Esophagus muscularis mucosa (tissue), 4 donors: ENCODE data around the gene UVRAG.

Experiments used
- CTCF ChIP-seq, 3 experiments: fragments of 200-600 bp in 2 of 3; fragments of 450-650 bp in 1 of 3; sonication (generic) in 2 of 3; IDR thresholded peaks; one replicate each; pipeline ENCODE4 v1.5.1; 2017 to 2019; ENCODE audit warnings: antibody characterized with exemption in 3 of 3, mild to moderate bottlenecking in 2 of 3, moderate library complexity in 1 of 3
- EP300 ChIP-seq: sonication (generic); formaldehyde crosslinking; IDR thresholded peaks from one replicate; pipeline ENCODE4 v1.6.1; 2017; ENCODE audit warnings: antibody characterized with exemption
- POLR2A ChIP-seq: fragments of 450-650 bp; IDR thresholded peaks from one replicate; pipeline ENCODE4 v1.6.1; 2017; ENCODE audit warnings: antibody characterized with exemption, moderate library complexity, mild to moderate bottlenecking, low read depth
- POLR2AphosphoS5 ChIP-seq, 2 donors: sonication (generic); formaldehyde crosslinking; IDR thresholded peaks; one replicate each; pipeline ENCODE4 v1.6.1; 2017; ENCODE audit warnings: antibody characterized with exemption in 2 of 2

DNA sequence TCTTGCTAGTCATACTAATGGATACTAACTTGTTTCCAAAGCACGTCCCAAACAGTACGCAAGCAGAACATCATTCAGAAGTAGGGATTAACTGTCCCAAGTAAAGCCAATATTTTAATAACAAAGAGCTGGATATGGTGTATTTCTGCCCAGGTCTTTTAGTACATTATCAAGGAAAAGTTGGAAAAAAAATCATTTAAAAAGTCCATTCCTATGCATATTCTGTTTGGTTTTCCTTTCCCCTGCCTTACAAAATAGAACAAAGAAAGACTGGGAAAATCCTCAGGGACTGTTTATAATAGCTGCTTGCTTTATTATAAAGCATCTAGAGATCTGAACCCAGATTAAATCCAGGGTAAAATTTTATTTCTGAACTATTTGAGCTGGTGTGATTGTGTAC is 83.9 kb downstream of the UVRAG start:
- TF ChIP-seq CTCF (IDR thresholded peaks at IDR 0.05) (no peak), POLR2A (no peak), POLR2AphosphoS5 (IDR thresholded peaks at IDR 0.05) (no peak), EP300 (no peak)
